ENCODE data around the gene PRSS57.
A peak's percentile ranks its signal among the peaks of the same experiment; 100 is the strongest.

PRSS57 gene

DNA sequence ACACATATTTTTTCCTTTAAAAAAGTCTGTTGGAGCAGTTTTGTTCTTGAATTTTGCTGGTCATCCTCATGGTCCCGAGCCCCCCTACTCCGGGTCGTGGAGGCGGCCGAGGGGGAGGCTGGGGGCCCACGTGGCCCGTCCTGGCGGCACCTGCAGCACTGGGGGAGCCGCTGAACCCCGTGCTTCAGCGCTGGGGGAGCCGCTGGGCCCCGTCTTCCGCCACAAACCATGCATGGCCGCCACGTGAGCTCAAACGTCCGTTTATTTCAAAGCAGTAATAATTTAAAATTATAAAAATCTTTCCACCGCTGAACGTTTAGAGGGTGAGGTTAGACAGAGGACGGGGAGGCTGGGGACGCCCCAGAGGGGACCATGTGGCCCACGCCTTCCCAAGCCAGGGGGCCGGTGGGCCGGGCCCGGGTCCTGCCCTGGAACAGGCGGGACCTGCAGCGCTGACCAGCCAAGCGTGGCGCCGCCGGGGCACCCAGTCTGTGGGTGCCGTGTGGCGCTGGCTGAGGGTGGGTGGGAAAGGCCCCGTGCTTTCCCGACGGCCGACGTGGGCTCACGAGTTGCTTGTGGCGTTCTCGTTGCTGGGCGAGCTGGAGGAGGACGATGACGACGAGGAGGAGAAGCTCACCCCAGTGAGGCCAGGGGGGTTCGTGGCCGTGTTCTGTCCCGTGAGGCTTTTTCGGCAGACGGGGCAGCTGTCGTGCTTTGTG lies 47.5 kb downstream of the PRSS57 start:
- Histone ChIP-seq H3K18ac (ENCODE audit: low read length) (no peak overlapping the region), H3K27me3 (ENCODE audit: insufficient read depth, low read length) (no peaks in the 10 kb centered on the region), H2AK5ac (ENCODE audit: low read length) (no peak overlapping the region), H3K36me3 (ENCODE audit: control insufficient read depth in 1 of 2, insufficient read depth in 2 of 2, low read length in 2 of 2) (peaks cover 74 to 81% of the 10 kb centered on the region in 2 experiments), H3K79me1 (ENCODE audit: low read length) (no peaks in the 10 kb centered on the region), H3K14ac (ENCODE audit: low read length) (no peak overlapping the region), H3K23ac (ENCODE audit: low read length) (no peak overlapping the region), H4K91ac (ENCODE audit: low read depth, low read length) (no peak overlapping the region), H3K27ac (ENCODE audit: low read depth, low read length) (no peak overlapping the region), H2BK5ac (ENCODE audit: low read depth, low read length, poor library complexity) (no peak overlapping the region), H4K8ac (ENCODE audit: low read depth, low read length) (no peak overlapping the region), H2BK120ac (ENCODE audit: insufficient read depth, low read length, poor library complexity) (no peak overlapping the region), H2BK12ac (ENCODE audit: low read length) (no peak overlapping the region), H3K9ac (ENCODE audit: low read length) (no peak overlapping the region), H2AFZ (ENCODE audit: insufficient read depth, low read length, poor library complexity) (no peak overlapping the region), H3K4me3 (ENCODE audit: low read depth, low read length) (no peak overlapping the region), H3K4me1 (ENCODE audit: control insufficient read depth in 1 of 2, insufficient read depth in 2 of 2, low read length in 2 of 2) (no peaks in the 10 kb centered on the region), H3K4me2 (ENCODE audit: low read length) (no peak overlapping the region), H3K4ac (ENCODE audit: low read depth, low read length) (no peak overlapping the region), H4K12ac (ENCODE audit: low read depth, low read length) (no peak overlapping the region), H3K9me3 (ENCODE audit: insufficient read depth, low read depth, low read length) (peaks cover 4% of the 10 kb centered on the region), H3K79me2 (ENCODE audit: control insufficient read depth, insufficient read depth, low read length, poor library complexity) (peaks cover 1% of the 10 kb centered on the region)
- no peak for DNase-seq
- WGBS (ENCODE audit: extremely low coverage, insufficient coverage, insufficient read length), result no CpG with 5 or more reads among the region's 52 CpGs

DNA sequence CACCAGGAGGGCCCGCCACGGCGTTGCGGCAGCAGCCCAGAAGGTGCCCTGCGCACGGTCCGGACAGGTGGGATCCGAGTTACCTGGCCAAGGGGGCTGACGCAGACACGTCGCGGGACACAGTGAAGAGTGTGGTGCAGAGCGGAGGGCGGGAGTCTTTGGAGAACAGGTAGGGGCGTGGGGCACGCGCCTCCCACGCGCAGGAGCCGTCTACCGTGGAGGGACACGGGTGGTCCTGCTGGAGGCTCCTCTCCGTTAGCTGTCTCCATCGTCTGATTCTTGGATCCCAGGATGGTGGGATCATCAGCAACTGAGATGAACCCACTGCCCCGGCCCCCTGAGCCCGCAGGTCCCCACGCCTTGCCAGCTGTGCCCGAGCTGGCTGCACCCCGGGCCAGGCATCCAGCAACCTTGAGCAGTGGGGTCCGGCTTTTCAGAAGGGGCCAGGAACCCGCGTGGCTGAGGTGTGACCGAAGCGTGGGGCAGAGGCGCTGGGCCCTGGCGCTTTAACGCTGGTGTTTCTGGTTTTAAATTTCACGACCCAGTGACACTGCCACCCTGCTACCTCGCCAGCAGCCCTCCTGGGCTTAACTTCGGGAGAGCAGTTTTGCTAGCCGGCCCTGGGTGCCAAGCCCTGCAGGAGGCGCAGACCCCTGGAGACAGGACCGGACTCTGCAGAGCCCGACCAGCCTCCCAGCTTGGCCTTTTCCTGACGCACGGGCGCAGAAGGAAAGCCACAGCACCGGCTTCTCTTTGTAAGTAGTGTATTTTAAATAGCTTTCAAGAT lies 48.3 kb downstream of the PRSS57 start:
- DNase-seq, result no peak
- H2AK5ac ChIP-seq (ENCODE audit: low read length), result no peak overlapping the region
- H3K79me2 ChIP-seq (ENCODE audit: control insufficient read depth, insufficient read depth, low read length, poor library complexity), result no peaks in the 10 kb centered on the region
- no peak overlapping the region for H2AFZ ChIP-seq (ENCODE audit: insufficient read depth, low read length, poor library complexity)
- no CpG with 5 or more reads among the region's 48 CpGs for WGBS (ENCODE audit: extremely low coverage, insufficient coverage, insufficient read length)
- H3K79me1 ChIP-seq (ENCODE audit: low read length), result no peaks in the 10 kb centered on the region
- no peak overlapping the region for H2BK12ac ChIP-seq (ENCODE audit: low read length)
- peaks cover 4% of the 10 kb centered on the region for H3K9me3 ChIP-seq (ENCODE audit: insufficient read depth, low read depth, low read length)
- H3K4me3 ChIP-seq (ENCODE audit: low read depth, low read length), result no peak overlapping the region
- no peak overlapping the region for H3K18ac ChIP-seq (ENCODE audit: low read length)
- H2BK120ac ChIP-seq (ENCODE audit: insufficient read depth, low read length, poor library complexity), result no peak overlapping the region
- no peak overlapping the region for H3K9ac ChIP-seq (ENCODE audit: low read length)
- no peak overlapping the region for H3K23ac ChIP-seq (ENCODE audit: low read length)
- H3K4me2 ChIP-seq (ENCODE audit: low read length), result no peak overlapping the region
- peaks cover 66 to 75% of the 10 kb centered on the region in 2 experiments for H3K36me3 ChIP-seq (ENCODE audit: control insufficient read depth in 1 of 2, insufficient read depth in 2 of 2, low read length in 2 of 2)
- H4K12ac ChIP-seq (ENCODE audit: low read depth, low read length), result no peak overlapping the region
- H4K8ac ChIP-seq (ENCODE audit: low read depth, low read length), result no peak overlapping the region
- no peaks in the 10 kb centered on the region for H3K27me3 ChIP-seq (ENCODE audit: insufficient read depth, low read length)
- H3K4ac ChIP-seq (ENCODE audit: low read depth, low read length), result no peak overlapping the region
- H3K27ac ChIP-seq (ENCODE audit: low read depth, low read length), result no peak overlapping the region
- H3K4me1 ChIP-seq (ENCODE audit: control insufficient read depth in 1 of 2, insufficient read depth in 2 of 2, low read length in 2 of 2), result no peaks in the 10 kb centered on the region
- H2BK5ac ChIP-seq (ENCODE audit: low read depth, low read length, poor library complexity), result no peak overlapping the region
- no peak overlapping the region for H3K14ac ChIP-seq (ENCODE audit: low read length)
- H4K91ac ChIP-seq (ENCODE audit: low read depth, low read length), result no peak overlapping the region

DNA sequence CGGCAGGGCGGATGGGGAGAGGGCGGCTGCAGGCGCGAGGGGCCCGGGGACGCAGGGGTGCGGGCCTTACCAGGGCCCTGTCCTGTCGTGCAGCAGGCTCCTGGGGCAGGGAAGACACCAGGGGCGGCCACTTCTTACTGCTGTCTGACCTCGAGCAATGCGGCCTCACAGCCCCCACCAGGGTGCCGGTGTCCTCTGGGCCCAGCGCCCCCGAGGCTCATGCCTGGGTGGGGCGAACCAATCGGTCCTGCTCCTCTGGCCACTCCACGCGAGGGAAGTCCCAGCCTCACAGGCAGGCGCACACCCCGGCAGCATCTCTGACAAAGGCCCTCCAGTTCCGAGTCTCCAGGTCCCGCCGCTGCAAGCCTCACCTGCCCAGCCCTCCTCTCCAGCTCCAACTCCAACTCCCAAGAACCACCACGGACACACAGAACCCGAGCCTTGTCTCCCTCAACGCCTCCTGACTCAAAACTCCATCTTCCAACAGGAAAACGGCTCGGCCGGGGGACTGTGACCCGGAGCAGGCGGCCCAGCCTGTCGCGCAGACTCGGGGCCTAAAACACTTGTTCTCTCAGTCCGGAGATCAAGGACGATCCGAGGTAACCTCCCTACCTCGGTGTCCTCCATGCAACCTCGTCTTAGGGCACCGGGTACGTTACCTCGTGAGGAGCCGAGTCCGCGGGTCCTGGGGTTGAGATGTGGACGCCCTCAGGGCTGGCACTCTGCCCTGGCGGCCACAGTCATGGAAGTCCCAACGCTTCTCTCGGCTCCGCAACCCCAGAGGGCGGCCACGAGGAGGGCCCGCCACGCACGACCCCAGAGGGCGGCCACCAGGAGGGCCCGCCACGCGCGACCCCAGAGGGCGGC lies 49.1 kb downstream of the PRSS57 start:
- Histone ChIP-seq H2BK120ac (ENCODE audit: insufficient read depth, low read length, poor library complexity) (no peak overlapping the region), H3K14ac (ENCODE audit: low read length) (no peak overlapping the region), H3K4me2 (ENCODE audit: low read length) (no peak overlapping the region), H3K79me2 (ENCODE audit: control insufficient read depth, insufficient read depth, low read length, poor library complexity) (no peaks in the 10 kb centered on the region), H3K27me3 (ENCODE audit: insufficient read depth, low read length) (no peaks in the 10 kb centered on the region), H3K9ac (ENCODE audit: low read length) (no peak overlapping the region), H3K27ac (ENCODE audit: low read depth, low read length) (no peak overlapping the region), H4K8ac (ENCODE audit: low read depth, low read length) (no peak overlapping the region), H3K23ac (ENCODE audit: low read length) (no peak overlapping the region), H2BK12ac (ENCODE audit: low read length) (no peak overlapping the region), H3K4me3 (ENCODE audit: low read depth, low read length) (no peak overlapping the region), H2AK5ac (ENCODE audit: low read length) (no peak overlapping the region), H3K9me3 (ENCODE audit: insufficient read depth, low read depth, low read length) (peaks cover 4% of the 10 kb centered on the region), H3K36me3 (ENCODE audit: control insufficient read depth in 1 of 2, insufficient read depth in 2 of 2, low read length in 2 of 2) (peaks cover 58 to 67% of the 10 kb centered on the region in 2 experiments), H3K18ac (ENCODE audit: low read length) (no peak overlapping the region), H4K91ac (ENCODE audit: low read depth, low read length) (no peak overlapping the region), H3K4ac (ENCODE audit: low read depth, low read length) (no peak overlapping the region), H2AFZ (ENCODE audit: insufficient read depth, low read length, poor library complexity) (no peak overlapping the region), H3K79me1 (ENCODE audit: low read length) (no peaks in the 10 kb centered on the region), H4K12ac (ENCODE audit: low read depth, low read length) (no peak overlapping the region), H2BK5ac (ENCODE audit: low read depth, low read length, poor library complexity) (no peak overlapping the region), H3K4me1 (ENCODE audit: control insufficient read depth in 1 of 2, insufficient read depth in 2 of 2, low read length in 2 of 2) (no peaks in the 10 kb centered on the region)
- no CpG with 5 or more reads among the region's 62 CpGs for WGBS (ENCODE audit: extremely low coverage, insufficient coverage, insufficient read length)
- DNase-seq, result no peak

DNA sequence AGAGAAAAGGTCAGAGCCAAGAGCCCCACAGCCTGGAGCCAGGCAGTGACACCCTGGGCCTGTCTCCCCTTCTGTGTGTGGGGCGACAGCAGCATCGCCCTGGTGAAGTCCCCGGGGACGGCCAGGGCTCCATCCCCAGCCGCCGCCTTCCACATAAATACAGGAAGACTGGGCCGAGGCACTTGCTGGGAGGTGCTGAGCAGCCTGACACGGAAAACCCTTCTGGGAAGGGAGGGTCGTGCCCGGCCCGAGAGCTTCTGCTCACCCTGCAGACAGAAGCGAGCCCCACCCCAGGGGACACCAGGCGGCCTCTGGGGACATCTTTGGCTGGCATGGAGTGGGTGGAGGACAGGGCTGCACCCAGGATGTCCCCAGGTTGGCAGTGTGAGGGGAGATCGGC lies 50.5 kb downstream of the PRSS57 start:
- Histone ChIP-seq H2BK12ac (ENCODE audit: low read length) (no peak overlapping the region), H3K27ac (ENCODE audit: low read depth, low read length) (no peak overlapping the region), H3K4me3 (ENCODE audit: low read depth, low read length) (peak overlapping the region; percentile 39), H3K18ac (ENCODE audit: low read length) (no peak overlapping the region), H3K14ac (ENCODE audit: low read length) (no peak overlapping the region), H3K9ac (ENCODE audit: low read length) (no peak overlapping the region), H4K12ac (ENCODE audit: low read depth, low read length) (no peak overlapping the region), H3K79me1 (ENCODE audit: low read length) (no peaks in the 10 kb centered on the region), H4K8ac (ENCODE audit: low read depth, low read length) (no peak overlapping the region), H2BK5ac (ENCODE audit: low read depth, low read length, poor library complexity) (no peak overlapping the region), H3K79me2 (ENCODE audit: control insufficient read depth, insufficient read depth, low read length, poor library complexity) (no peaks in the 10 kb centered on the region), H3K4me1 (ENCODE audit: control insufficient read depth in 1 of 2, insufficient read depth in 2 of 2, low read length in 2 of 2) (peaks cover 0 to 2% of the 10 kb centered on the region in 2 experiments), H2BK120ac (ENCODE audit: insufficient read depth, low read length, poor library complexity) (no peak overlapping the region), H4K91ac (ENCODE audit: low read depth, low read length) (no peak overlapping the region), H3K36me3 (ENCODE audit: control insufficient read depth in 1 of 2, insufficient read depth in 2 of 2, low read length in 2 of 2) (peaks cover 51 to 59% of the 10 kb centered on the region in 2 experiments), H3K9me3 (ENCODE audit: insufficient read depth, low read depth, low read length) (peaks cover 4% of the 10 kb centered on the region), H3K4ac (ENCODE audit: low read depth, low read length) (no peak overlapping the region), H3K23ac (ENCODE audit: low read length) (no peak overlapping the region), H2AK5ac (ENCODE audit: low read length) (no peak overlapping the region), H3K27me3 (ENCODE audit: insufficient read depth, low read length) (no peaks in the 10 kb centered on the region), H3K4me2 (ENCODE audit: low read length) (no peak overlapping the region), H2AFZ (ENCODE audit: insufficient read depth, low read length, poor library complexity) (no peak overlapping the region)
- WGBS (ENCODE audit: extremely low coverage, insufficient coverage, insufficient read length), result no CpG with 5 or more reads among the region's 14 CpGs
- DNase-seq, result no peak
